A549 treated with dexamethasone at 1 μM for 4 hours (cell line): Measurements from ENCODE around the gene ZNF84. TPM values are rescaled to one million over a fixed set of nuclear protein-coding genes. Genes with fewer than 3 reads are reported as not detected.

Source experiments
- total RNA-seq: library from RNA; stranded (reverse); fragments of 200-300 nt; extraction: Qiagen RNA extraction; gene quantifications from 5 replicates; pipeline ENCODE4 v1.2.3, GENCODE V29; 2022

ZNF84 gene
- 11.0 to 12.9 TPM (median 11.9 TPM) in 5 replicates for total RNA-seq

DNA sequence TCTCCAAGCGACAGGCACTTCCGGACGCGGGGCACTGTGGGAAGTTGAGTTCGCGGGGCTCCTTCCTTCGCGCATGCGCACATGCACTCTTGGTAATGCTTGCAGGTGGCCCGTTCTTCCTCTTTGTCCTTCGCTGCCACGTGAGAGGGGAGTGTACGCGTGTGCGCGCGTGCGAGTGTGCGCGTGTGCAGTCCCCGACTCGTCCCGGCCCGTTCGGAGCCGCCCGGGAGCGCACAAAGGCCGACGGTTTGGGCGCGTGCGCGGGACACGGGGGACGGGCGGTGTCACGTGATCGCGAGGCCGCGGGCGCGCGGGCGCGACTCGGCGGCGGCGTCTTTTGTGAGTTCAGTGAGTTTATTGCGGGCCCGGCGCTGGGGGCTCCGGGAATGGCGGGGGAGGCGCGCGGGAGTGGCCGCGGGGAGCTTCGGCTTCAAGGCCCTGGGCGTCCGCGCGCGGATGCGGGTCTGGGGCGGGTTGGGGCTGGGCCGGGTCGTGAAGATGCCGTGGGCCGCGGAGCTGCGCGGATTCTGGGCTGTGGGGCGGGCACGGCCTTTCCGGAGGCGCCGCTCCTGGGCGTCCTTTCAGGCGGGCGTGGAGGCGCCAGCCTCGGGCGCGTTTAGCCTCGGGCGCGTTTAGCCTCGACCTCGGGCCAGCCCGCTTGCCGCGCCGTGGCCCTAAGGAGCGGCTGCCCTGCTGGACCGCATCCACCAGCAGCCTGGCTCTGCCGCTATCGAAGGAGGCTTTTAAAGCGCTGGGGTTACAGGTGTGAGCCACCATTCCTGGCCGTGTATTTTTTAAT, at the start of gene ZNF84:
ZNF84 (plus strand) TSS at position 303 of the 799 bp plus-strand sequence. CDS start 3,959 bp downstream, outside the sequence.

GRCh38 chr12:133080368-133081158, 43.3 kb downstream of the ZNF84 start, which contains the start of gene ZNF140:
TSS of gene ZNF140 (plus strand) at chr12:133080923. CDS start at chr12:133081321, 398 bp downstream.

Other genes starting within 250 kb of the ZNF84 start
- gene GOLGA3, start 208.6 kb upstream of the ZNF84 start, total RNA-seq = 19.9 to 28.5 TPM (median 27.3 TPM) in 5 replicates
- 19.1 to 25.7 TPM (median 23.0 TPM) in 5 replicates for gene CHFR, start 149.9 kb upstream of the ZNF84 start, total RNA-seq
- 1.9 to 4.4 TPM (median 3.6 TPM) in 5 replicates for gene ZNF605, start 81.2 kb upstream of the ZNF84 start, total RNA-seq
- gene ZNF26, start 51.1 kb upstream of the ZNF84 start, total RNA-seq = 6.3 to 9.1 TPM (median 8.1 TPM) in 5 replicates
- gene ZNF140, start 43.4 kb downstream of the ZNF84 start, total RNA-seq = 7.6 to 9.6 TPM (median 9.1 TPM) in 5 replicates
- gene ZNF891, start 92.8 kb downstream of the ZNF84 start, total RNA-seq = 0.30 to 0.41 TPM (median 0.34 TPM) in 5 replicates
- gene ZNF10, start 93.1 kb downstream of the ZNF84 start, total RNA-seq = 1.0 to 1.7 TPM (median 1.6 TPM) in 5 replicates
- gene ZNF268, start 144.0 kb downstream of the ZNF84 start, total RNA-seq = 10.1 to 14.0 TPM (median 13.1 TPM) in 5 replicates
- gene ANHX, start 198.4 kb downstream of the ZNF84 start, total RNA-seq = not detected in 5 replicates